Ovary (tissue), 9 donors: ENCODE results near the gene GPATCH4. TPM values are rescaled to one million over a fixed set of nuclear protein-coding genes. Genes with fewer than 3 reads are reported as not detected.
A peak's percentile ranks its signal among the peaks of the same experiment; 100 is the strongest.
"Not testable (repeated sequence)": the region's sequence is repeated elsewhere in the genome, so short reads cannot be mapped to it uniquely, and the experiment has no call there.

Experiments used
- DNase-seq, 5 donors: peaks; one replicate each; pipeline ENCODE4 v3.0.0-alpha.2; 2019 to 2020
- H3K27ac ChIP-seq, 2 donors: fragments of 200-600 bp; one replicate each; pipeline versions ENCODE4 v1.5.1 to v1.8.0; 2019 to 2022
- H3K27me3 ChIP-seq: fragments of 200-600 bp; one replicate; pipeline ENCODE4 v1.8.0; 2022
- H3K36me3 ChIP-seq: fragments of 200-600 bp; sonication (generic); one replicate; pipeline ENCODE4 v1.5.1; 2019
- H3K4me1 ChIP-seq: one replicate; pipeline ENCODE4 v1.8.1; 2013; ENCODE audit warnings: mild to moderate bottlenecking, moderate library complexity; ENCODE audit not compliant: insufficient read depth
- H3K4me3 ChIP-seq: fragments of 200-600 bp; sonication (generic); one replicate; pipeline ENCODE4 v1.5.1; 2017
- H3K9me3 ChIP-seq, 2 donors: fragments of 200-600 bp in 1 of 2; sonication (generic) in 1 of 2; one replicate each; pipeline versions ENCODE4 v1.5.1 to v1.8.1; 2013 to 2019; ENCODE audit warnings: mild to moderate bottlenecking in 1 of 2, moderate library complexity in 1 of 2
- EP300 ChIP-seq: sonication (generic); formaldehyde crosslinking; IDR thresholded peaks from one replicate; pipeline ENCODE4 v1.6.1; 2017; ENCODE audit warnings: antibody characterized with exemption
- POLR2A ChIP-seq: fragments of 450-650 bp; IDR thresholded peaks from one replicate; pipeline ENCODE4 v1.6.1; 2017; ENCODE audit warnings: antibody characterized with exemption, mild to moderate bottlenecking, moderate library complexity
- WGBS, 3 donors: extraction: QIAGEN DNeasy Blood & Tissue Kit in 1 of 3; methylation state at CpG; one replicate each; pipeline versions ENCODE4 v1.1.5 to v1.1.7; 2013 to 2017; 5-methylcytosine and 5-hydroxymethylcytosine counted together
- intact Hi-C, 4 donors: fragments of 100-400 bp; cut with DNase I; formaldehyde crosslinking; loops; one replicate each; pipeline versions ENCODE4 v1.11.0 to v1.15.1; 2022 to 2023
- polyA plus RNA-seq, 2 donors: library from polyadenylated mRNA; stranded (reverse); fragments of 200-250 nt in 1 of 2; fragments of 350-450 nt in 1 of 2; fragmentation: Illumina TruSeq in 1 of 2; extraction: RNeasy Lipid Tissue Mini Kit (QIAGEN cat#74804) in 1 of 2; gene quantifications; one replicate each; pipeline ENCODE4 v1.2.3, GENCODE V29; 2013 to 2014
- total RNA-seq, 7 donors: library from RNA; depleted of rRNA in 2 of 7; stranded (reverse); fragments of >200 nt in 2 of 7; fragmentation: NEBNext Ultra II Directional in 3 of 7; extraction: Animal tissue kit (Norgen Biotek cat#: 25700) in 3 of 7; gene quantifications; one replicate each; pipeline versions ENCODE4 v1.1.0 to v1.2.4, GENCODE V29; 2016 to 2023
- TF ChIP-seq, protein P1 (sequence below), 3 donors: fragments of 450-650 bp in 2 of 3; fragments of 200-600 bp in 1 of 3; IDR thresholded peaks; one replicate each; pipeline versions ENCODE4 v1.5.1 to v1.8.0; 2016 to 2022; ENCODE audit warnings: antibody characterized with exemption in 3 of 3, mild to moderate bottlenecking in 1 of 3
- donor health status: DM: no; HTN: no; CAD: no; lungs with moderate emphysema.
- donor health status: DM: no; HTN: no; CAD: no.
- donor health status: Bipolar disorder and iron deficiency.
- donor health status: DM: yes; HTN: yes; CAD: no.
- donor health status: DM: no; HTN: no; CAD: no.
- donor health status: DM: yes; HTN: yes; CAD: no.

Gene GPATCH4
- total and polyA plus RNA-seq, 9 donors: 10.0 to 45.1 (median 22.0) TPM

DNA sequence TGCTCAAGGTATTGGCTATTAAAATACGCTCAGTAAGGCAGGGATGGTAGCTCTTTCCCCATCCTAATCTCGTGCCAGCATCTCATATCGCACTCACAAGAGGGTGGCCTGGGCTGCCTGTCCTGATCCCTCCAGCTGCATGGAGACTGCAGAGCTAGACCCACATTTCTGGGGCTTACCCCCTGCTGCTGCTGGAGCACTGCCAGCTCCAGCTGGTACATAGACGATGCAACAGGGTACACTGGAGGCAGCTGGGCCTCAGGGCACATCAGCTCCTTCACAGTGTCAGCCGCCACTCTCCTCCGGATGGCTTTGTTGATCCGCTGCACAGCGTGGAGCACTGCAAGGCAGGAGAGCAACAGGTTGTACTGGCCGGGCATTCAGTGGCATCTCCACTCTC lies 44.9 kb downstream of the GPATCH4 start:
- intact Hi-C loops: no loop called here
- H3K27me3 ChIP-seq: no peaks in the 10 kb centered on the region
- TF ChIP-seq EP300: no peak
- TF ChIP-seq, protein P1, sequence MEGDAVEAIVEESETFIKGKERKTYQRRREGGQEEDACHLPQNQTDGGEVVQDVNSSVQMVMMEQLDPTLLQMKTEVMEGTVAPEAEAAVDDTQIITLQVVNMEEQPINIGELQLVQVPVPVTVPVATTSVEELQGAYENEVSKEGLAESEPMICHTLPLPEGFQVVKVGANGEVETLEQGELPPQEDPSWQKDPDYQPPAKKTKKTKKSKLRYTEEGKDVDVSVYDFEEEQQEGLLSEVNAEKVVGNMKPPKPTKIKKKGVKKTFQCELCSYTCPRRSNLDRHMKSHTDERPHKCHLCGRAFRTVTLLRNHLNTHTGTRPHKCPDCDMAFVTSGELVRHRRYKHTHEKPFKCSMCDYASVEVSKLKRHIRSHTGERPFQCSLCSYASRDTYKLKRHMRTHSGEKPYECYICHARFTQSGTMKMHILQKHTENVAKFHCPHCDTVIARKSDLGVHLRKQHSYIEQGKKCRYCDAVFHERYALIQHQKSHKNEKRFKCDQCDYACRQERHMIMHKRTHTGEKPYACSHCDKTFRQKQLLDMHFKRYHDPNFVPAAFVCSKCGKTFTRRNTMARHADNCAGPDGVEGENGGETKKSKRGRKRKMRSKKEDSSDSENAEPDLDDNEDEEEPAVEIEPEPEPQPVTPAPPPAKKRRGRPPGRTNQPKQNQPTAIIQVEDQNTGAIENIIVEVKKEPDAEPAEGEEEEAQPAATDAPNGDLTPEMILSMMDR (IDR thresholded peaks at IDR 0.05): no peak
- no peak for TF ChIP-seq POLR2A
- H3K36me3 ChIP-seq: no peaks in the 10 kb centered on the region
- no peaks in the 10 kb centered on the region for H3K4me1 ChIP-seq
- no peaks in the 10 kb centered on the region for H3K9me3 ChIP-seq
- peak in 1 of 5 donors; percentile 26 for DNase-seq
- WGBS, 3 donors: 79 to 82% (median 80%) methylated on average over 9 of the region's 9 CpGs
- no peak overlapping the region for H3K27ac ChIP-seq
- no peak overlapping the region for H3K4me3 ChIP-seq

DNA sequence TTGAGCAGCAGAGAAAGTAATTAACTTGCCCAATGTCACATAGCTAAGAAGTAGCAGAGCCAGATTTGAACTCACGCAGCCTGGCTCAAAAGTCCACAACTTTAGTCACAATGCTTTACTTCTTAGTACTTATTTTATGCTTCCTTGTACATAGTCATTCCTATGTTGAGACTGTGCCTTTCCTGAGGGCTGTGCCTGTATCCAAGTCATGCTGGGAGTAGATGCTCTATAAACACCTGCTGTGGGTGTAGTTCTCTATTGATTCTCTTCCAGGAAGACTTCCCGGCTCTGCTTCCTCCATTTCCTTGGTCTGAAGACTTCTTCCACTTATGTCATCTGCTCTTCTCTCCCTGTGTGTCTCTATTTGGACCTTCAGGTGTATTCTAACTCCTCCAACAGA lies 45.6 kb downstream of the GPATCH4 start:
- Histone ChIP-seq H3K27me3 (no peaks in the 10 kb centered on the region), H3K4me1 (no peaks in the 10 kb centered on the region), H3K36me3 (no peaks in the 10 kb centered on the region), H3K27ac (no peak overlapping the region), H3K9me3 (no peaks in the 10 kb centered on the region), H3K4me3 (no peak overlapping the region)
- no peak for TF ChIP-seq EP300
- TF ChIP-seq POLR2A: no peak
- TF ChIP-seq, protein P1 (IDR thresholded peaks at IDR 0.05): no peak
- WGBS, 3 donors: 59 to 97% (median 62%) methylated on average over 2 of the region's 2 CpGs
- intact Hi-C loops: no loop called here
- DNase-seq: no peak

DNA sequence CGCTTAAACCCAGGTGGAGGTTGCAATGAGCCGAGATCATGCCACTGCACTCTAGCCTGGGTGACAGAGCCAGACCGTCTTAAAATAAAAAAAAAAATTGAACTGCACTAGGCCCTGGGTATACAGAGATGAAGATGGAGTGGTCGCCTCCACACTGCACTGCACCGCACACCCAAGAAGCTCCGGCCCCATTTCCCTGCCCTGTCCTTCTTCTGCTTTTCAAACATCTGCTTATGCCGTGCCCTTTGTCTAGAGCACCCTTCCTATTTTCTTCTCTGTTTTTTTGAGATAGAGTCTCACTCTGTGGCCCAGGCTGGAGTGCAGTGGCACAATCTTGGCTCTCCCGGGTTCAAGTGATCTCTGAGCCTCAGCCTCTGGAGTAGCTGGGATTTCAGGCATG lies 46.3 kb downstream of the GPATCH4 start:
- no peaks in the 10 kb centered on the region for H3K27me3 ChIP-seq
- peak in 1 of 5 donors; percentile 1 for DNase-seq
- H3K4me1 ChIP-seq: no peaks in the 10 kb centered on the region
- 84 to 86% (median 84%) methylated on average over 8 of the region's 8 CpGs for WGBS, 3 donors
- no peaks in the 10 kb centered on the region for H3K9me3 ChIP-seq
- TF ChIP-seq POLR2A: no peak
- TF ChIP-seq, protein P1 (IDR thresholded peaks at IDR 0.05): no peak
- TF ChIP-seq EP300: no peak
- no peaks in the 10 kb centered on the region for H3K36me3 ChIP-seq
- H3K4me3 ChIP-seq: no peak overlapping the region
- intact Hi-C loops: no loop called here
- no peak overlapping the region for H3K27ac ChIP-seq

DNA sequence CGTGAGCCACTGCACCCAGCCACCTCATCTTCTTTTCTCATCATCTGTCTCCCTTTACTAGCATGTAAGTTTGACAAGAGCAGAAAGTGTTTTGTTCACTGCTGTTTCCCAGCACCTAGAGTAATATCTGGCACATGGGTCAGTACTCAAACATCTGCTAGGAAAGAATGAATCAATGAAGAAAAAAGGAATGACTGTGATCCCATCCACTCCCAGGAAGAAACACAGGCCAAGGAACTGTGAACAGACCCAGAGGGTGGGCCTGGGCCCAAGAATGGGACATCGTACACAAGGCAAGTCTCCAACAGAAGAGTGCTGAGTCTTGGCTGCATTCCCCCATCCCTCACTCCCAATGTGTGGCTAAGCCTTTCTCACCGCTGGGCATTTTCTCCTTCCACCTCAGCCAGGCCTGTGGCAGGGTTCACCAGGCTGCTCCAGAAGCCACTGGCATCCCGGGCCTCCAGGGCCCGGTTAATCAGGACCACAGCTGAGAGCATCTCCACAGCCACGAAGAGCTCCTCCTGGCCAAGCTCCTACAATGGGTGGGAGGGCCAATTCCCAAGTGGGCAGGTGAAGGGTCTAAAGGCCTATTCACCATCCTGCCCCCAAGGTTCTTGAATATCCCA lies 47.3 kb downstream of the GPATCH4 start:
- 95 to 96% (median 96%) methylated on average over 6 of the region's 6 CpGs for WGBS, 3 donors
- Histone ChIP-seq H3K9me3 (no peaks in the 10 kb centered on the region), H3K27ac (no peak overlapping the region), H3K4me3 (no peak overlapping the region), H3K4me1 (no peaks in the 10 kb centered on the region), H3K36me3 (no peaks in the 10 kb centered on the region), H3K27me3 (no peaks in the 10 kb centered on the region)
- DNase-seq: peak in 1 of 5 donors; percentile 13
- TF ChIP-seq, protein P1 (IDR thresholded peaks at IDR 0.05): no peak
- TF ChIP-seq EP300 (no peak), POLR2A (no peak)
- intact Hi-C loops: no loop called here

DNA sequence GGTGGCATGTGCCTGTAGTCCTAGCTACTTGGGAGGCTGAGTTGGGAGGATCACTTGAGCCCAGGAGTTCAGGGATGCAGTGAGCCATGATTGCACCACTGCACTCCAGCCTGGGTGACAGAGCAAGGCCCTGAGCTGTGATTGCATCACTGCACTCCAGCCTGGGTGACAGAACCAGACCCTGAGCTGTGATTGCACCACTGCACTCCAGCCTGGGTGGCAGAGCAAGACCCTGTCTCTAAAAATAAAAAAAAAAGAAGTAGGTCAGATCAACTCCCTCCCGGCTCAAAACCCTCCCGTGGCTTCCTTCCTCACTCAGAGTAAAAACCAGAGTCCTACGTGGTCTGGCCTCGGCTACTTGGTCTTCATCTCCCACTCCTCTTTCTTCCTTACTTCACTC lies 48.3 kb downstream of the GPATCH4 start:
- H3K27ac ChIP-seq, H3K4me1 ChIP-seq, H3K9me3 ChIP-seq, H3K27me3 ChIP-seq, intact Hi-C loops, H3K4me3 ChIP-seq, H3K36me3 ChIP-seq: not testable (repeated sequence)
- peak in 1 of 5 donors; percentile 17 for DNase-seq
- WGBS, 3 donors: 91 to 93% (median 93%) methylated on average over 4 of the region's 4 CpGs
